Gastrocnemius medialis (tissue), 4 donors: Measurements from ENCODE around the gene GGA1. TPM values are rescaled to one million over a fixed set of nuclear protein-coding genes. Genes with fewer than 3 reads are reported as not detected.

Source experiments
- ATAC-seq, 2 donors: fragments of 150-250 bp; one replicate each; pipeline ENCODE4 v1.9.1; 2016
- DNase-seq, 2 donors: peaks; one replicate each; pipeline ENCODE4 v3.0.0-alpha.2; 2019
- H3K27ac ChIP-seq, 4 donors: fragments of 200-600 bp; sonication (generic); 1 replicate in 1 of 4; 2 replicates in 3 of 4; pipeline ENCODE4 v1.5.1; 2016 to 2018; ENCODE audit warnings: mild to moderate bottlenecking in 2 of 4, moderate library complexity in 1 of 4
- H3K27me3 ChIP-seq, 3 donors: fragments of 200-600 bp; sonication (generic) in 2 of 3; 1 replicate in 1 of 3; 2 replicates in 2 of 3; pipeline versions ENCODE4 v1.5.1 to v1.6.0; 2016 to 2019; ENCODE audit warnings: mild to moderate bottlenecking in 1 of 3, moderate library complexity in 1 of 3
- H3K36me3 ChIP-seq, 2 donors: fragments of 200-600 bp; sonication (generic) in 1 of 2; one replicate each; pipeline ENCODE4 v1.5.1; 2017 to 2018
- H3K4me1 ChIP-seq, 2 donors: fragments of 200-600 bp; sonication (generic) in 1 of 2; one replicate each; pipeline ENCODE4 v1.5.1; 2016 to 2017; ENCODE audit warnings: mild to moderate bottlenecking in 2 of 2
- H3K4me3 ChIP-seq, 4 donors: fragments of 200-600 bp; sonication (generic) in 3 of 4; 1 replicate in 1 of 4; 2 replicates in 3 of 4; pipeline ENCODE4 v1.5.1; 2016 to 2019; ENCODE audit warnings: mild to moderate bottlenecking in 2 of 4
- H3K9me3 ChIP-seq, 3 donors: fragments of 200-600 bp; sonication (generic) in 2 of 3; 1 replicate in 1 of 3; 2 replicates in 2 of 3; pipeline ENCODE4 v1.5.1; 2016 to 2019
- CTCF ChIP-seq, 5 experiments: fragments of 450-650 bp in 3 of 5; fragments of 200-600 bp in 2 of 5; sonication (generic) in 2 of 5; IDR thresholded peaks in 4 of 5; conservative IDR thresholded peaks in 1 of 5; 1 replicate in 4 of 5; 2 replicates in 1 of 5; pipeline ENCODE4 v1.5.1; 2016 to 2019; ENCODE audit warnings: antibody characterized with exemption in 5 of 5, mild to moderate bottlenecking in 3 of 5, moderate library complexity in 3 of 5
- POLR2A ChIP-seq, 2 donors: fragments of 450-650 bp; IDR thresholded peaks; one replicate each; pipeline ENCODE4 v1.6.1; 2017; ENCODE audit warnings: antibody characterized with exemption in 2 of 2, mild to moderate bottlenecking in 2 of 2, moderate library complexity in 2 of 2
- in situ Hi-C, 4 donors: fragments of 200-750 bp; cut with MboI; loops; one replicate each; pipeline versions ENCODE4 v1.15.0 to v1.8.0; 2017; ENCODE audit warnings: low sequenced_read_pairs in 4 of 4
- intact Hi-C: fragments of 100-400 bp; cut with DNase I; formaldehyde crosslinking; loops from one replicate; pipeline ENCODE4 v1.15.1; 2023; ENCODE audit warnings: low total_unique reads
- total RNA-seq, 4 donors: library from RNA; depleted of rRNA; stranded (reverse); fragments of >200 nt; gene quantifications; one replicate each; pipeline versions ENCODE4 v1.1.0 to v1.2.3, GENCODE V29; 2016

Gene GGA1
- total RNA-seq, 4 donors from 2014 or later: 39.0 to 48.8 (median 45.0) TPM

GRCh38 chr22:37674248-37674647, 65.6 kb downstream of the GGA1 start:
- peak overlapping the region in 2 of 4 donors; percentile 43 to 71 for H3K4me3 ChIP-seq
- H3K9me3 ChIP-seq: no peaks in the 10 kb centered on the region
- H3K27ac ChIP-seq: peak overlapping the region; percentile 88 to 95 (median 91)
- ATAC-seq (no peak), DNase-seq (no peak)
- H3K27me3 ChIP-seq: no peaks in the 10 kb centered on the region
- peaks cover 33 to 40% of the 10 kb centered on the region in 2 donors for H3K4me1 ChIP-seq
- intact Hi-C loops (no loop called here), in situ Hi-C loops (no loop called here)
- H3K36me3 ChIP-seq: peaks cover 0 to 17% of the 10 kb centered on the region in 2 donors
- TF ChIP-seq CTCF (IDR thresholded peaks at IDR 0.05 in 4 of 5, conservative IDR thresholded peaks at IDR 0.05 in 1 of 5): no peak
- TF ChIP-seq POLR2A (IDR thresholded peaks at IDR 0.05): no peak

- peak within 1 kb of the TSS; percentile 88 to 95 (median 91) for H3K27ac ChIP-seq
- in situ Hi-C loops: no loop called here
Measured at GRCh38 chr22:37674951-37675929, 66.6 kb downstream of the GGA1 start, which contains the start of gene LGALS1. Gene LGALS1, plus strand, starts transcription at chr22:37675636. Its CDS starts 67 bp downstream, at chr22:37675703.

GRCh38 chr22:37675930-37676735, 67.5 kb downstream of the GGA1 start:
- peaks cover 34 to 40% of the 10 kb centered on the region in 2 donors for H3K4me1 ChIP-seq
- in situ Hi-C loops: no loop called here

More at GRCh38 chr22:37674951-37675929, 66.6 kb downstream of the GGA1 start, which contains the start of gene LGALS1:
- peaks cover 0 to 27% of the 10 kb centered on the region in 2 donors for H3K36me3 ChIP-seq
- H3K27me3 ChIP-seq: no peaks in the 10 kb centered on the region
- peaks cover 33 to 40% of the 10 kb centered on the region in 2 donors for H3K4me1 ChIP-seq
- DNase-seq (peak; percentile 92 to 95), ATAC-seq (peak; percentile 72 to 77)
- intact Hi-C loops: loop anchor here (1.0 to 5.0 kb wide), 6 partner anchors 17 to 478 kb away; partner anchors contain the start of genes GCAT, GGA1 and PDXP
- H3K4me3 ChIP-seq: peak within 1 kb of the TSS; percentile 57 to 74 (median 70)
- TF ChIP-seq POLR2A (IDR thresholded peaks at IDR 0.05): peak; percentile 49 to 76
- TF ChIP-seq CTCF (IDR thresholded peaks at IDR 0.05 in 4 of 5, conservative IDR thresholded peaks at IDR 0.05 in 1 of 5): peak in 2 of 5 experiments; percentile 32 to 38
- H3K9me3 ChIP-seq: no peaks in the 10 kb centered on the region

More at GRCh38 chr22:37675930-37676735, 67.5 kb downstream of the GGA1 start:
- Histone ChIP-seq H3K9me3 (no peaks in the 10 kb centered on the region), H3K27ac (peak overlapping the region; percentile 88 to 95 (median 91)), H3K36me3 (peaks cover 0 to 27% of the 10 kb centered on the region in 2 donors), H3K27me3 (no peaks in the 10 kb centered on the region), H3K4me3 (peak overlapping the region; percentile 57 to 74 (median 70))
- no peak for TF ChIP-seq POLR2A (IDR thresholded peaks at IDR 0.05)
- no peak for TF ChIP-seq CTCF (IDR thresholded peaks at IDR 0.05 in 4 of 5, conservative IDR thresholded peaks at IDR 0.05 in 1 of 5)
- ATAC-seq: peak; percentile 65 to 66
- DNase-seq: peak; percentile 84 to 88
- intact Hi-C loops: loop anchor here (1.0 to 5.0 kb wide), 6 partner anchors 18 to 479 kb away; partner anchors contain the start of genes GCAT, GGA1 and PDXP
